Fibroblast of lung (primary cell): ENCODE measurements around the gene OTC. TPM values are rescaled to one million over a fixed set of nuclear protein-coding genes. Genes with fewer than 3 reads are reported as not detected.

Experiments
- DNase-seq, 2 donors: peaks; one replicate each; pipeline versions ENCODE4 v3.0.0 to v3.0.0-alpha.2; 2010; ENCODE audit warnings: low read depth in 2 of 2
- H2AFZ ChIP-seq: 2 replicates; pipeline ENCODE4 v1.5.1; 2012; ENCODE audit warnings: low read length, control low read depth, inconsistent platforms
- H3K27ac ChIP-seq: 2 replicates; pipeline ENCODE4 v1.5.1; 2011; ENCODE audit warnings: low read length, control low read depth; ENCODE audit not compliant: insufficient read depth
- H3K27me3 ChIP-seq: 2 replicates; pipeline ENCODE4 v1.5.1; 2011; ENCODE audit warnings: mild to moderate bottlenecking, low read length; ENCODE audit not compliant: control insufficient read depth, insufficient read depth
- H3K36me3 ChIP-seq: 2 replicates; pipeline ENCODE4 v1.5.1; 2011; ENCODE audit warnings: low read length; ENCODE audit not compliant: control insufficient read depth, insufficient read depth
- H3K4me1 ChIP-seq: 2 replicates; pipeline ENCODE4 v1.5.1; 2011; ENCODE audit warnings: low read length; ENCODE audit not compliant: control insufficient read depth, insufficient read depth; ENCODE audit errors: extremely low read depth
- H3K4me2 ChIP-seq: 2 replicates; pipeline ENCODE4 v1.5.1; 2011; ENCODE audit warnings: low read length, control low read depth; ENCODE audit not compliant: insufficient read depth; ENCODE audit errors: extremely low read depth
- H3K4me3 ChIP-seq, 4 experiments: fragments of 200-600 bp in 1 of 4; sonication (generic) in 1 of 4; replicated peaks in 1 of 4; 2 replicates each; pipeline ENCODE4 v1.5.1; 2011 to 2016; ENCODE audit warnings: low read length in 4 of 4, low read depth in 3 of 4, mild to moderate bottlenecking in 3 of 4, control low read depth in 2 of 4, inconsistent platforms in 1 of 4, mixed read lengths in 1 of 4; ENCODE audit not compliant: insufficient read depth in 1 of 4; ENCODE audit errors: control extremely low read depth in 1 of 4
- H3K79me2 ChIP-seq: 2 replicates; pipeline ENCODE4 v1.5.1; 2012; ENCODE audit warnings: mild to moderate bottlenecking, low read length, inconsistent platforms; ENCODE audit not compliant: control insufficient read depth, insufficient read depth
- H3K9ac ChIP-seq: 2 replicates; pipeline ENCODE4 v1.5.1; 2011; ENCODE audit warnings: mild to moderate bottlenecking, low read length, control low read depth; ENCODE audit not compliant: insufficient read depth
- H3K9me3 ChIP-seq: 2 replicates; pipeline ENCODE4 v1.5.1; 2012; ENCODE audit warnings: low read depth, low read length; ENCODE audit not compliant: control insufficient read depth, insufficient read depth
- H4K20me1 ChIP-seq: 2 replicates; pipeline ENCODE4 v1.5.1; 2011; ENCODE audit warnings: low read length; ENCODE audit not compliant: control insufficient read depth, insufficient read depth; ENCODE audit errors: extremely low read depth
- EZH2 ChIP-seq: IDR thresholded peaks from 2 replicates; pipeline ENCODE4 v1.5.1; 2012; ENCODE audit warnings: low read length, control low read depth, mild to moderate bottlenecking; ENCODE audit errors: missing control alignments
- polyA plus RNA-seq, 2 donors: library from polyadenylated mRNA; depleted of rRNA in 1 of 2; stranded (reverse) in 1 of 2; unstranded in 1 of 2; fragments of >200 nt; gene quantifications; 2 replicates each; pipeline ENCODE4 v1.2.1, GENCODE V29; 2011 to 2012; ENCODE audit warnings: missing spikeins in 1 of 2
- total RNA-seq: library from RNA; depleted of rRNA; stranded (reverse); fragments of >200 nt; gene quantifications from 2 replicates; pipeline ENCODE4 v1.2.1, GENCODE V29; 2014
- TF ChIP-seq, protein P1 (sequence below), 2 donors: IDR thresholded peaks in 1 of 2; conservative IDR thresholded peaks in 1 of 2; 1 replicate in 1 of 2; 2 replicates in 1 of 2; pipeline ENCODE4 v1.5.1; 2011 to 2012; ENCODE audit warnings: low read length in 2 of 2, control low read depth in 1 of 2, inconsistent platforms in 1 of 2, low read depth in 1 of 2, mild to moderate bottlenecking in 1 of 2

The OTC gene
- total and polyA plus RNA-seq, 2 donors (not counting 1 experiment from before 2014, with no cell fraction given), result not detected

- DNase-seq, result no peak
- H3K9me3 ChIP-seq, result no peaks in the 10 kb centered on the region
- TF ChIP-seq, protein P1, sequence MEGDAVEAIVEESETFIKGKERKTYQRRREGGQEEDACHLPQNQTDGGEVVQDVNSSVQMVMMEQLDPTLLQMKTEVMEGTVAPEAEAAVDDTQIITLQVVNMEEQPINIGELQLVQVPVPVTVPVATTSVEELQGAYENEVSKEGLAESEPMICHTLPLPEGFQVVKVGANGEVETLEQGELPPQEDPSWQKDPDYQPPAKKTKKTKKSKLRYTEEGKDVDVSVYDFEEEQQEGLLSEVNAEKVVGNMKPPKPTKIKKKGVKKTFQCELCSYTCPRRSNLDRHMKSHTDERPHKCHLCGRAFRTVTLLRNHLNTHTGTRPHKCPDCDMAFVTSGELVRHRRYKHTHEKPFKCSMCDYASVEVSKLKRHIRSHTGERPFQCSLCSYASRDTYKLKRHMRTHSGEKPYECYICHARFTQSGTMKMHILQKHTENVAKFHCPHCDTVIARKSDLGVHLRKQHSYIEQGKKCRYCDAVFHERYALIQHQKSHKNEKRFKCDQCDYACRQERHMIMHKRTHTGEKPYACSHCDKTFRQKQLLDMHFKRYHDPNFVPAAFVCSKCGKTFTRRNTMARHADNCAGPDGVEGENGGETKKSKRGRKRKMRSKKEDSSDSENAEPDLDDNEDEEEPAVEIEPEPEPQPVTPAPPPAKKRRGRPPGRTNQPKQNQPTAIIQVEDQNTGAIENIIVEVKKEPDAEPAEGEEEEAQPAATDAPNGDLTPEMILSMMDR (conservative IDR thresholded peaks at IDR 0.05 in 1 of 2, IDR thresholded peaks at IDR 0.05 in 1 of 2; ENCODE audit: low read depth in 1 of 2, low read length in 2 of 2), result no peak
- TF ChIP-seq EZH2, result no peak
- no peaks in the 10 kb centered on the region for H3K4me1 ChIP-seq
- no peak overlapping the region for H3K4me3 ChIP-seq
- H3K79me2 ChIP-seq, result no peaks in the 10 kb centered on the region
- no peaks in the 10 kb centered on the region for H3K27me3 ChIP-seq
- H3K9ac ChIP-seq, result no peak overlapping the region
- no peaks in the 10 kb centered on the region for H4K20me1 ChIP-seq
- no peak overlapping the region for H3K4me2 ChIP-seq
- no peaks in the 10 kb centered on the region for H3K36me3 ChIP-seq
- H2AFZ ChIP-seq, result no peak overlapping the region
- H3K27ac ChIP-seq, result no peak overlapping the region
These were observed 56.9 kb downstream of the OTC start for GRCh38 chrX:38409289-38409688.

DNA sequence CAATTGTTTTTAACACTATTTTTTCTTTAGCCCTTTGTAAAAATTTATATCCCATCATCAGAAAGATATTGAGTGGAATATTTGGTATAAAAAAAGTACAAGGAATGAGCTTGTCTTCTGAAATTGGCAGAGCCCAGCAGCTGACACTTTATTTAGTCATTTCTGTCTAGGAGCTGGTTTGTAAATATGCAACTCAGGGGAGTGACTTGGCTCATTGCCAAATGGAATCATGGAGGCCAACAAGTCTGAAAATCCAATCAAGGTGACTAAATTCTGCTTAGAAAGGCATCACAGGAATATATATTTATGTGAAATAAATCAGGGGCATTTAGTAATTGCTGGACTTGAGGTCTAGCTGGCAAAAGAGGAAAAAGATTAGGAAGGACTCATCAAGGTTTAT, 74.4 kb downstream of the OTC start:
- no peak overlapping the region for H2AFZ ChIP-seq
- no peaks in the 10 kb centered on the region for H3K4me1 ChIP-seq
- DNase-seq, result peak; percentile 0 to 5
- H3K79me2 ChIP-seq, result no peaks in the 10 kb centered on the region
- no peaks in the 10 kb centered on the region for H3K27me3 ChIP-seq
- no peaks in the 10 kb centered on the region for H4K20me1 ChIP-seq
- no peak for TF ChIP-seq EZH2
- TF ChIP-seq, protein P1 (conservative IDR thresholded peaks at IDR 0.05 in 1 of 2, IDR thresholded peaks at IDR 0.05 in 1 of 2; ENCODE audit: low read depth in 1 of 2, low read length in 2 of 2), result no peak
- no peaks in the 10 kb centered on the region for H3K36me3 ChIP-seq
- H3K9ac ChIP-seq, result no peak overlapping the region
- no peak overlapping the region for H3K4me2 ChIP-seq
- H3K4me3 ChIP-seq, result no peak overlapping the region
- no peak overlapping the region for H3K27ac ChIP-seq
- no peaks in the 10 kb centered on the region for H3K9me3 ChIP-seq

GRCh38 chrX:38431525-38431924, 79.1 kb downstream of the OTC start:
- H3K27me3 ChIP-seq, result no peaks in the 10 kb centered on the region
- no peaks in the 10 kb centered on the region for H4K20me1 ChIP-seq
- no peaks in the 10 kb centered on the region for H3K36me3 ChIP-seq
- no peaks in the 10 kb centered on the region for H3K79me2 ChIP-seq
- no peak overlapping the region for H3K4me3 ChIP-seq
- DNase-seq, result no peak
- TF ChIP-seq EZH2, result no peak
- TF ChIP-seq, protein P1 (conservative IDR thresholded peaks at IDR 0.05 in 1 of 2, IDR thresholded peaks at IDR 0.05 in 1 of 2; ENCODE audit: low read depth in 1 of 2, low read length in 2 of 2), result no peak
- H2AFZ ChIP-seq, result no peak overlapping the region
- no peak overlapping the region for H3K4me2 ChIP-seq
- no peak overlapping the region for H3K9ac ChIP-seq
- no peaks in the 10 kb centered on the region for H3K9me3 ChIP-seq
- H3K27ac ChIP-seq, result no peak overlapping the region
- no peaks in the 10 kb centered on the region for H3K4me1 ChIP-seq
